ENCODE results near the gene LARGE1.
"Not testable (repeated sequence)": the region's sequence is repeated elsewhere in the genome, so short reads cannot be mapped to it uniquely, and the experiment has no call there.

Gene LARGE1

GRCh38 chr22:33883561-33883960, 36.7 kb downstream of the LARGE1 start:
- no peak for DNase-seq

GRCh38 chr22:33882991-33883390, 37.3 kb downstream of the LARGE1 start:
- no peak for DNase-seq

- no peak for DNase-seq
Measured at GRCh38 chr22:33880986-33881385, 39.3 kb downstream of the LARGE1 start.

GRCh38 chr22:33879796-33880195, 40.5 kb downstream of the LARGE1 start:
- DNase-seq, result no peak

- no peak for DNase-seq
Measured at GRCh38 chr22:33875316-33875715, 45.0 kb downstream of the LARGE1 start.

- DNase-seq, result no peak
Measured at GRCh38 chr22:33874206-33874605, 46.1 kb downstream of the LARGE1 start.

- no peak for DNase-seq
Measured at GRCh38 chr22:33873666-33874065, 46.6 kb downstream of the LARGE1 start.

- no peak for DNase-seq
Measured at GRCh38 chr22:33873186-33873585, 47.1 kb downstream of the LARGE1 start.

- DNase-seq, result no peak
Measured at GRCh38 chr22:33871935-33872334, 48.3 kb downstream of the LARGE1 start.

- no peak for DNase-seq
Measured at GRCh38 chr22:33869946-33870345, 50.3 kb downstream of the LARGE1 start.

GRCh38 chr22:33867971-33868370, 52.3 kb downstream of the LARGE1 start:
- DNase-seq, result no peak

GRCh38 chr22:33867118-33867866, 53.0 kb downstream of the LARGE1 start:
- no peak for DNase-seq

GRCh38 chr22:33866511-33866910, 53.8 kb downstream of the LARGE1 start:
- no peak for DNase-seq

- no peak for DNase-seq
Measured at GRCh38 chr22:33865996-33866395, 54.3 kb downstream of the LARGE1 start.

- DNase-seq, result no peak
Measured at GRCh38 chr22:33865248-33865647, 55.0 kb downstream of the LARGE1 start.

- DNase-seq, result no peak
Measured at GRCh38 chr22:33864723-33865130, 55.5 kb downstream of the LARGE1 start.

GRCh38 chr22:33861216-33861875, 58.9 kb downstream of the LARGE1 start:
- DNase-seq, result no peak

- no peak for DNase-seq
Measured at GRCh38 chr22:33860386-33860785, 59.9 kb downstream of the LARGE1 start.

GRCh38 chr22:33859311-33859710, 61.0 kb downstream of the LARGE1 start:
- no peak for DNase-seq

GRCh38 chr22:33858653-33859052, 61.6 kb downstream of the LARGE1 start:
- not testable (repeated sequence) for DNase-seq

GRCh38 chr22:33857767-33858166, 62.5 kb downstream of the LARGE1 start:
- not testable (repeated sequence) for DNase-seq

GRCh38 chr22:33854724-33855123, 65.6 kb downstream of the LARGE1 start:
- DNase-seq, result no peak

- no peak for DNase-seq
Measured at GRCh38 chr22:33853200-33854097, 66.8 kb downstream of the LARGE1 start.

Measured in NCI-H748 treated with DMSO at 0.1 percent for 48 hours (cell line).